KG1 (cell line): ENCODE measurements around the gene AIFM3.
"Not testable (repeated sequence)": the region's sequence is repeated elsewhere in the genome, so short reads cannot be mapped to it uniquely, and the experiment has no call there.

Source experiments
- DNase-seq: peaks from one replicate; lab custom pipeline; 2025; lab: John Stamatoyannopoulos, UW

Gene AIFM3

GRCh38 chr22:21003782-21004181, 36.7 kb downstream of the AIFM3 start:
- no peak for DNase-seq

DNA sequence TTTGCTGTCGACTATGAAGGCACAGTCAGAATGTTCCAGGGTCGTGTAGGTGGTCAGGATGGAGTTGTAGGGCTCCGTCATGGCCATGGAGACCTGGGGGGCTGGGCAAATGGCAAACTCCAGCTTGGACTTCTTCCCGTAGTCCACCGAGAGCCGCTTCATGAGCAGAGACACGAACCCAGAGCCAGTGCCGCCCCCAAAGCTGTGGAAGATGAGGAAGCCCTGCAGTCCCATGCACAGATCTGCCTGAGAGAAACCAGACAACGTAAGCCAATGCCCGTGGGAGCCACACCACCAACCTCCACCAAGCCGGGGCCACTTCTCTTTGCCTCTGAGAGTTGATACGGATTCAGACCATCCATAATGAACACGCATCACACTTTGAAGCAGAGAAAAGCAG, 42.2 kb downstream of the AIFM3 start:
- DNase-seq, result not testable (repeated sequence)

- peak; percentile 1 for DNase-seq
Measured at GRCh38 chr22:21009638-21010425, 42.8 kb downstream of the AIFM3 start.

- no peak for DNase-seq
Measured at GRCh38 chr22:21010426-21011113, 43.5 kb downstream of the AIFM3 start.

DNA sequence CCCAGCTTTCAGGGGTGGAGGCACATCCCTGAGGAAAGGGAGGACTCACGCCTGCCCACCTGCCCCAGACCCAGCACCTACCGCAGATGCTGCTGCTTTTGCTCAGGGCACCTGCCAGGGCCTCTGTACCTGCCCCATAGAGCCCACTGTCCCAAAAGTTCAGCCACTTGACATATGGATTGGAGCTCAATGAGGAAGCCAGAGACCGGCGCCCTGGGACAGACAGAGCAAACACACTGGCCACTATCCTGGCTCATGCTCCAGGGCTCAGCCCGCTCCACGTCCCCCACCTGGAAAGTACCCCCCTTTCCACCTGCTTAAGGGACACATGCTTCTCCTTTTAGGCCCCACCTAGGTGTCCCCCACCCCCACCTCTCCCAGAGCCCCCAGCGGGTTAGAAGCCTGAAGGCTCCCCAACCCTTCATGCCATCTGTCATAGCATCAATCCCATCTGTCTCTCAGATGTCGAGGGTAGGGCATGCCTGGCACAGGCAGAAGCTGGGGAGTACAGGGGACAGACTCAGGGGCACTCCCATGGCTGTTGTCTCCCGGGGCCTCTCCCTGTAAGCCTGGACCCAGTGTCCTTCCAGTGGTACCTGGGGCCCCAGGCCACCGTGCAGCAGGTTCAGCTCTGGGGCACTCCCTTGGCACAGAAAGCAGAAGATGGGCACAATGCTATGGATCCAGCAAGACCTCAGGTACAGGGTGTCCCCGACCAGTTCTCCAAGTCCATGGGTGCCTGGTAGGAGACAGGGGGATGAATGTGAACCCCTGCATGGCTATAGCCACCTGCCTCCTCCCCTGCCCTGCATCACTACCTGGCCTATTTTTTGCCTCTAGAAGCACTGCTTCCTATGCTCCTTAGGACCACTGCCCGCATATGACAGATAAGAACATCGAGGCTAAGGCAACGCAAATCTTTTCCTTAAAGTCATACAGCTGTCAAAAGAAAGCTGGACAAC, 45.7 kb downstream of the AIFM3 start:
- DNase-seq, result no peak

GRCh38 chr22:21013657-21014201, 46.7 kb downstream of the AIFM3 start:
- DNase-seq, result no peak

GRCh38 chr22:21014202-21014725, 47.2 kb downstream of the AIFM3 start:
- DNase-seq, result peak; percentile 21

DNA sequence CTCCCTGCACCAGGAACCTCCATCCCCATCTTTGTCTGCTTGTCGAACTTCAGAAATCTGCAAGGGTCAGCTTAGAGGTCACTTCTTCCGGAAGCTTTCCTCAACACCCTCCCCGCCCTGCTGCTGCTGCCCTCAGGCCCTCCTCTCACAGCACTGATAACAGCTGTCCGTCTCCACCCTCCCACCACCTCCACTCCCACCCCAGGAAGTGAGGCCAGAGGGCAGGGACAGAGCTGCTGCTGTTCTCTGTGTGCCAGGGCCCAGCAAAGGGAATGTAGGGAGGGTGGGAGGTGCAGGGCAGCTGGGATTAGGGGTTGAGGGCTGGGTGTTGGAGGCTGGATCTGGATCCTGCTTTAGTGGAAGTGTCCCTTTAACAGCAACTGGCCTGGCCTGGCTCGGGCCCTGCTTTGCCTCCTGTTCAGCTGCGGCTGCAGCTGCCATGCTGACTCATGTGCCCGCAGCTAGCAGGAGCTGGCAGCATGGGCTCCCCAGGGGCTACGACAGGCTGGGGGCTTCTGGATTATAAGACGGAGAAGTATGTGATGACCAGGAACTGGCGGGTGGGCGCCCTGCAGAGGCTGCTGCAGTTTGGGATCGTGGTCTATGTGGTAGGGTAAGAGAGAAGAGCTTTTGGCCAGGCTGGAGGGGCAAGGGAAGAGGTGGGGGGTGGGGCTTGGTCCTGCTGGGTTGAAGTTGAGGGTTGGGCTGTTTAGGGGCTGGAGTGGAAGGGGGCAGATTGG, 47.8 kb downstream of the AIFM3 start, which contains the start of gene P2RX6:
Gene P2RX6 (plus strand): TSS at position 440 of the 740 bp plus-strand sequence. CDS start 10 bp downstream, at position 450.
- no peak for DNase-seq

GRCh38 chr22:21015466-21016006, 48.5 kb downstream of the AIFM3 start:
- DNase-seq, result no peak

GRCh38 chr22:21016644-21017420, 49.8 kb downstream of the AIFM3 start:
- no peak for DNase-seq

DNA sequence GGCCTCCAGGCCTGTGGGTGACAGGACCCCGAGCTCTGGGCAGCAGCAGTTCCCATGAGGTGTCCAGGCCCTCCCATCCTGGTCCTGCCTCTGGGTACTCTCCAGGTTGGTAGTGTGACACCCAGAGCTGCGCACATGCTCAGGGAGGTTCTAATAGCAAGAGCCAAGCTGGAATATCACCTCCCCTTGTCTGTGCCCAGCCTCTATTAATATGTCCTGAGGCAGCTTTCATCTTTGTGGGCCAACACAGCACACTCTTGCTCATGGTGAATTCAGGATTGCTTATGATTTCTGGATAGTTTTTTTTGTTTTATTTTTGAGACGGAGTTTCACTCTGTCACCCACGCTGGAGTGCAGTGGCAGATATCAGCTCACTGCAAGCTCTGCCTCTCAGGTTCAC, 51.3 kb downstream of the AIFM3 start:
- no peak for DNase-seq

GRCh38 chr22:21020802-21021429, 53.9 kb downstream of the AIFM3 start:
- DNase-seq, result no peak

GRCh38 chr22:21022507-21022906, 55.5 kb downstream of the AIFM3 start:
- no peak for DNase-seq

DNA sequence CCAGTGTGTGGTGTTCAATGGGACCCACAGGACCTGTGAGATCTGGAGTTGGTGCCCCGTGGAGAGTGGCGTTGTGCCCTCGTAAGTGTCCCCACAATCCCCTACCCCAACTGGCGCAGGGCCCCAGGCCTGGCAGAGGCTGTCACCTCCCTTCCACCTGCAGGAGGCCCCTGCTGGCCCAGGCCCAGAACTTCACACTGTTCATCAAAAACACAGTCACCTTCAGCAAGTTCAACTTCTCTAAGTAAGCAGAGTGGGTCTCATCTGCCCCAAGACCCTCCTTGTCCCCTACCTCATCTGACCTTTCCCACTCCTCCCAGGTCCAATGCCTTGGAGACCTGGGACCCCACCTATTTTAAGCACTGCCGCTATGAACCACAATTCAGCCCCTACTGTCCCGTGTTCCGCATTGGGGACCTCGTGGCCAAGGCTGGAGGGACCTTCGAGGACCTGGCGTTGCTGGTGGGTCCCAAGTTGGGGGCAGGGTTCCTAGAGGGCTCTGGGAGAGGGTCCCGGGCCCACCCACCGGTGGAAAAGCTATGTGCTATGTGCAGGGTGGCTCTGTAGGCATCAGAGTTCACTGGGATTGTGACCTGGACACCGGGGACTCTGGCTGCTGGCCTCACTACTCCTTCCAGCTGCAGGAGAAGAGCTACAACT, 56.0 kb downstream of the AIFM3 start:
- DNase-seq, result no peak

DNA sequence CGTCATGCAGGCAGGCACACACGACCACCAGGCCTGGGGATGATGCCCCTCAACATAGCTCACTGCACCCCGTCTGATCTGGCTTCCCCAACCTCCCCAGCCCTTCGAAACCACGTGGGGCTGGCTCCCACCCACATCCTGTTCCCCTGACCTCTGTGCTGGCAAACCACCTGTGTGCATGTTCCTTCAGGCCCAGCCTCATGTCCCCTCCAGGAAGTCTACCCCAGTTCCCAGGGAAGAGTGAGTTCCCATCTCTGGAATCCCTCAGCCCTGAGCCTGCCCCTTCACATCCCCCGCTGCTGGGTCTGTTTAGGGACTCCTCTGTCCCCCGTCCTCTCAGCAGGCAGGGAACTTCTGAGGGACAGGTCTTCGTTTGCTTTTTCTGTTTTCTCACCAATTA, 58.2 kb downstream of the AIFM3 start:
- no peak for DNase-seq

DNA sequence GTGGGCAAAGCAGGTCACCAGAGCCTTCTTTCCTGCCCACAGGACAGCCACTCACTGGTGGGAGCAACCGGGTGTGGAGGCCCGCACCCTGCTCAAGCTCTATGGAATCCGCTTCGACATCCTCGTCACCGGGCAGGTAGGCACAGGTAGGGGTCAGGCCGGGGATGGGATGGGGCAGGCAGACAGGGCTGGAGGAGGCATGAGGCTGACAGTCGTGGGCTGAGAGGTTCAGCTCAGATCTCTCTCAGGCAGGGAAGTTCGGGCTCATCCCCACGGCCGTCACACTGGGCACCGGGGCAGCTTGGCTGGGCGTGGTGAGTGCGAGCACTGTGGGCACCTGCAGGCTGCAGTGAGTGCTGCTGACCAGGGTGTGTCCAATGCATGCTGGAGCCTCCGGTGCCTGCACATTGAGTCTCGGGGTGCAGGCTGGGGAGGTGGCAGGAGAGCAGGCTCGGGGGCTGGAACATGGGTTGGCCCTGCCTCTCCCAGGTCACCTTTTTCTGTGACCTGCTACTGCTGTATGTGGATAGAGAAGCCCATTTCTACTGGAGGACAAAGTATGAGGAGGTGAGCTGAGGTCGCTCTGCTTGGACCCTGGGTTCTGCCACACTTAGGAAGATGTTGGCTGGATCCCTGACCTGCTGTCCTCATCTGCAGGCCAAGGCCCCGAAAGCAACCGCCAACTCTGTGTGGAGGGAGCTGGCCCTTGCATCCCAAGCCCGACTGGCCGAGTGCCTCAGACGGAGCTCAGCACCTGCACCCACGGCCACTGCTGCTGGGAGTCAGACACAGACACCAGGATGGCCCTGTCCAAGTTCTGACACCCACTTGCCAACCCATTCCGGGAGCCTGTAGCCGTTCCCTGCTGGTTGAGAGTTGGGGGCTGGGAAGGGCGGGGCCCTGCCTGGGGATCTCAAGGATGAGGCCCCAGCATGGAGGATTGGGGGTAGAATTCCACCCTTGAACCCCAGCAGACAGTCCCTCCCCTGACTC, 59.0 kb downstream of the AIFM3 start:
- DNase-seq, result no peak
